Colonic mucosa (tissue), 4 donors: ENCODE data around the gene CALN1. TPM values are rescaled to one million over a fixed set of nuclear protein-coding genes. Genes with fewer than 3 reads are reported as not detected.

Experiments used
- DNase-seq: peaks from one replicate; pipeline ENCODE4 v3.0.0-alpha.2; 2020
- H3K27ac ChIP-seq: fragments of 200-600 bp; one replicate; pipeline ENCODE4 v1.8.0; 2021
- H3K27me3 ChIP-seq: fragments of 200-600 bp; one replicate; pipeline ENCODE4 v1.8.0; 2021
- H3K36me3 ChIP-seq: fragments of 200-600 bp; one replicate; pipeline ENCODE4 v1.8.0; 2021
- H3K4me1 ChIP-seq: fragments of 200-600 bp; one replicate; pipeline ENCODE4 v1.8.0; 2021; ENCODE audit warnings: mild to moderate bottlenecking
- H3K4me3 ChIP-seq: fragments of 200-600 bp; one replicate; pipeline ENCODE4 v1.8.0; 2021
- H3K9ac ChIP-seq, 2 donors: one replicate each; pipeline ENCODE4 v1.7.0; 2013; ENCODE audit warnings: control low read depth in 2 of 2, low read depth in 2 of 2, low read length in 2 of 2
- H3K9me3 ChIP-seq: fragments of 200-600 bp; one replicate; pipeline ENCODE4 v1.8.0; 2021
- intact Hi-C: fragments of 100-400 bp; cut with DNase I; formaldehyde crosslinking; loops from one replicate; pipeline ENCODE4 v1.14.1; 2022
- total RNA-seq, 2 donors: library from RNA; stranded (reverse); fragmentation: NEBNext Ultra II Directional in 1 of 2; extraction: Animal tissue kit (Norgen Biotek cat#: 25700) in 1 of 2; gene quantifications; one replicate each; pipeline ENCODE4 v1.2.1, GENCODE V29; 2021
- TF ChIP-seq, protein P1 (sequence below): fragments of 200-600 bp; IDR thresholded peaks from one replicate; pipeline ENCODE4 v1.8.0; 2022; ENCODE audit warnings: antibody characterized with exemption, mild to moderate bottlenecking
- donor health status: healthy.
- donor health status: DM: no; HTN: no; CAD: no.
- donor health status: DM: no; HTN: no; CAD: no.

The CALN1 gene
- total RNA-seq, 2 donors from 2014 or later, result 0.37 TPM; not detected in 1

GRCh38 chr7:71804256-71804655 lies 607.9 kb downstream of the CALN1 start:
- Histone ChIP-seq H3K27ac (no peak overlapping the region), H3K9me3 (no peaks in the 10 kb centered on the region), H3K36me3 (no peaks in the 10 kb centered on the region), H3K27me3 (no peaks in the 10 kb centered on the region), H3K9ac (no peak overlapping the region), H3K4me3 (no peak overlapping the region), H3K4me1 (no peaks in the 10 kb centered on the region)
- intact Hi-C loops, result no loop called here
- TF ChIP-seq, protein P1, sequence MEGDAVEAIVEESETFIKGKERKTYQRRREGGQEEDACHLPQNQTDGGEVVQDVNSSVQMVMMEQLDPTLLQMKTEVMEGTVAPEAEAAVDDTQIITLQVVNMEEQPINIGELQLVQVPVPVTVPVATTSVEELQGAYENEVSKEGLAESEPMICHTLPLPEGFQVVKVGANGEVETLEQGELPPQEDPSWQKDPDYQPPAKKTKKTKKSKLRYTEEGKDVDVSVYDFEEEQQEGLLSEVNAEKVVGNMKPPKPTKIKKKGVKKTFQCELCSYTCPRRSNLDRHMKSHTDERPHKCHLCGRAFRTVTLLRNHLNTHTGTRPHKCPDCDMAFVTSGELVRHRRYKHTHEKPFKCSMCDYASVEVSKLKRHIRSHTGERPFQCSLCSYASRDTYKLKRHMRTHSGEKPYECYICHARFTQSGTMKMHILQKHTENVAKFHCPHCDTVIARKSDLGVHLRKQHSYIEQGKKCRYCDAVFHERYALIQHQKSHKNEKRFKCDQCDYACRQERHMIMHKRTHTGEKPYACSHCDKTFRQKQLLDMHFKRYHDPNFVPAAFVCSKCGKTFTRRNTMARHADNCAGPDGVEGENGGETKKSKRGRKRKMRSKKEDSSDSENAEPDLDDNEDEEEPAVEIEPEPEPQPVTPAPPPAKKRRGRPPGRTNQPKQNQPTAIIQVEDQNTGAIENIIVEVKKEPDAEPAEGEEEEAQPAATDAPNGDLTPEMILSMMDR, result no peak
- DNase-seq, result no peak

GRCh38 chr7:71801976-71802375 lies 610.2 kb downstream of the CALN1 start:
- TF ChIP-seq, protein P1, result no peak
- H3K4me3 ChIP-seq, result no peak overlapping the region
- intact Hi-C loops, result no loop called here
- DNase-seq, result no peak
- no peaks in the 10 kb centered on the region for H3K36me3 ChIP-seq
- H3K9ac ChIP-seq, result no peak overlapping the region
- H3K4me1 ChIP-seq, result no peaks in the 10 kb centered on the region
- no peak overlapping the region for H3K27ac ChIP-seq
- H3K27me3 ChIP-seq, result no peaks in the 10 kb centered on the region
- H3K9me3 ChIP-seq, result no peaks in the 10 kb centered on the region

DNA sequence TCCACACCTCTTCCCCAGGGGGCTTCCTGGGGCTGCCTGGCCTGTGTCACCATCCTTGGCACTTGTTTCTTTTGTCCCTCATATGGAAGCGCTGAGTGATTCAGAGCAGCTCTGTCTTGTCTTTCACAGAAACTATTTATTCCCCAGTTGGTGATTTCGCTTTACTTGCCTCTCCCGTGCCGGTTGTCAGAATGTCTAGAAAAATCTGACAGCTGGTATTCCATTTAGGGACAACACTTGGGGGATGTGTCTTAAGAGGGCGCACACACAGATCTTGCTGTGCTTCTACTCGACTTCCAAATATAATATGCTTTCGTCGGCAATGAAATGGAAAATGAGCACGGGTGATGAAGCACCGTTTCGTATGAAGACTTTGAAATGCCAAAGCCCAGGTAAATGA lies 611.8 kb downstream of the CALN1 start:
- Histone ChIP-seq H3K4me1 (no peaks in the 10 kb centered on the region), H3K36me3 (no peaks in the 10 kb centered on the region), H3K9ac (no peak overlapping the region), H3K27me3 (no peaks in the 10 kb centered on the region), H3K4me3 (no peak overlapping the region), H3K27ac (no peak overlapping the region), H3K9me3 (no peaks in the 10 kb centered on the region)
- DNase-seq, result no peak
- intact Hi-C loops, result no loop called here
- TF ChIP-seq, protein P1, result no peak

DNA sequence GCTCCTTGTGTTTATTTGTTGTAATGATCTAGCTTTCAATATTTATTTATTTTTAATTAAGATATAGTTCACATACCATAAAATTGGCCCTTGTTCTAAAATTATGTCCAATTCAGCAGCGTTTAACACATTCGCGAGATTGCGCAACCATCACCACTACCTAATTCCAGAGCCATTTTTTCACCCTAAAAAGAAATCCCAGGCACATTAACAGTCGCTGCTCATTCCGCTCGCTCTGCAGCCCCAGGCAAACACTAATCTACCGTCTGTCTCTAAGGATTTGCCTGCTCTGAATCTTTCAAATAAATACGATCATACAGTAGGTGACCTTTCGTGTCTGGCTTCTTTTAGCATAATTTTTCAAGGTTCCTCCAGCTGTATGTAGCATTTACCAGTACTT lies 616.7 kb downstream of the CALN1 start:
- intact Hi-C loops, result no loop called here
- Histone ChIP-seq H3K9ac (no peak overlapping the region), H3K27me3 (no peaks in the 10 kb centered on the region), H3K4me3 (no peak overlapping the region), H3K4me1 (no peaks in the 10 kb centered on the region), H3K27ac (no peak overlapping the region), H3K36me3 (no peaks in the 10 kb centered on the region), H3K9me3 (no peaks in the 10 kb centered on the region)
- TF ChIP-seq, protein P1, result no peak
- DNase-seq, result no peak

- intact Hi-C loops, result no loop called here
- no peak for DNase-seq
- TF ChIP-seq, protein P1, result no peak
- Histone ChIP-seq H3K4me3 (no peak overlapping the region), H3K4me1 (no peaks in the 10 kb centered on the region), H3K9me3 (no peaks in the 10 kb centered on the region), H3K27me3 (no peaks in the 10 kb centered on the region), H3K36me3 (no peaks in the 10 kb centered on the region), H3K9ac (no peak overlapping the region), H3K27ac (no peak overlapping the region)
These were observed 618.9 kb downstream of the CALN1 start for GRCh38 chr7:71793251-71793650.

DNA sequence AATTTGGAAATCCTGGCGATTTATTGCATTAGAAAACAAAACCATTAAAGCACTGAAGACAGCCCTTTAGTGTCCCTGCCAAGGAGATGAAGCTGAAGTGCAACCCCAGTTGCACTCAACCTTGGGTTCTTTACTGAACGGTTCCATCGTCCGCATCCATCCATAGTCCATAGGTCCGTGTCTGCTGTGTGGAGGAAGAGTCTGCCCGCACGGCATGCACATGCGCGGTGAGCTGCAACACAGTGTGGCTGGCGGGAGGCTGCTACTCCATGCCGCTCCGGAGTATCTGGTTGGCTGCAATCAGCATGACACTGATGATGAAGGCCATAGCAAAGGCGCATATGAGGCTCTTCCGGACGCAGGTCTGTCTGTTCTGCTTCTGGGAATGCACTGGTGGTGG lies 624.6 kb downstream of the CALN1 start:
- no peak overlapping the region for H3K9ac ChIP-seq
- TF ChIP-seq, protein P1, result no peak
- H3K4me1 ChIP-seq, result no peaks in the 10 kb centered on the region
- H3K27ac ChIP-seq, result no peak overlapping the region
- H3K27me3 ChIP-seq, result no peaks in the 10 kb centered on the region
- no peak overlapping the region for H3K4me3 ChIP-seq
- intact Hi-C loops, result no loop called here
- no peaks in the 10 kb centered on the region for H3K36me3 ChIP-seq
- DNase-seq, result no peak
- no peaks in the 10 kb centered on the region for H3K9me3 ChIP-seq
